GM12875 (cell line): ENCODE results near the gene CRYGD.
"Not testable (repeated sequence)": the region's sequence is repeated elsewhere in the genome, so short reads cannot be mapped to it uniquely, and the experiment has no call there.

Source experiments
- H3K4me3 ChIP-seq: one replicate; pipeline ENCODE4 v1.5.1; 2011; ENCODE audit warnings: low read depth, low read length, control low read depth
- CTCF ChIP-seq: IDR thresholded peaks from 2 replicates; pipeline ENCODE4 v1.5.1; 2011; ENCODE audit warnings: low read depth, mild to moderate bottlenecking, control low read depth, inconsistent platforms, low read length, moderate library complexity, borderline replicate concordance; ENCODE audit not compliant: insufficient read depth

CRYGD gene

GRCh38 chr2:208142240-208142924, 18.1 kb upstream of the CRYGD start:
- no peak for TF ChIP-seq CTCF

GRCh38 chr2:208139447-208139846, 15.1 kb upstream of the CRYGD start:
- no peak for TF ChIP-seq CTCF

More at GRCh38 chr2:208142240-208142924, 18.1 kb upstream of the CRYGD start:
- no peak overlapping the region for H3K4me3 ChIP-seq

DNA sequence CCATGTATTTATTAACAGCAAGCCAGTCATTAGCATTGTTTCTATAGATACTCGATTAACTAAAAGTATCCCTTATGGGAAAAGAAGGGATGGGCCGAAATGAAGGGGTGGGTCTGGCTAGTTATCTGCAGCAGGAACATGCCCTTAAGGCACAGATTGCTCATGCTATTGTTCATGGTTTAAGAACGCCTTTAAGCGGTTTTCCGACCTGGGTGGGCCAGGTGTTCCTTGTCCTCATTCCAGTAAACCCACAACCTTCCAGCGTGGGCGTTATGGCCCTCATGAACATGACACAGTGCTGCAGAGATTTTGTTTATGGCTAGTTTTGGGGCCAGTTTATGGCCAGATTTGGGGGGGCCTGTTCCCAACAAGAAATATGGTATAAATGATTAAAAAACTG, 14.0 kb upstream of the CRYGD start:
- H3K4me3 ChIP-seq = not testable (repeated sequence)

More at GRCh38 chr2:208139447-208139846, 15.1 kb upstream of the CRYGD start:
- no peak overlapping the region for H3K4me3 ChIP-seq

GRCh38 chr2:208136716-208137094, 12.4 kb upstream of the CRYGD start:
- no peak overlapping the region for H3K4me3 ChIP-seq
- no peak for TF ChIP-seq CTCF

GRCh38 chr2:208135794-208136715, 11.7 kb upstream of the CRYGD start:
- no peak for TF ChIP-seq CTCF
- no peak overlapping the region for H3K4me3 ChIP-seq

- no peak for TF ChIP-seq CTCF
- H3K4me3 ChIP-seq = no peak overlapping the region
These were observed 10.7 kb upstream of the CRYGD start for GRCh38 chr2:208134928-208135586.

- no peak overlapping the region for H3K4me3 ChIP-seq
- TF ChIP-seq CTCF = no peak
These were observed 6.4 kb upstream of the CRYGD start for GRCh38 chr2:208130712-208131110.
